ENCODE measurements around the gene SPINK4. TPM values are rescaled to one million over a fixed set of nuclear protein-coding genes. Genes with fewer than 3 reads are reported as not detected.
A peak's percentile ranks its signal among the peaks of the same experiment; 100 is the strongest.

SPINK4 gene
- total and polyA plus RNA-seq, 10 donors: 0.67 TPM; not detected in 9

DNA sequence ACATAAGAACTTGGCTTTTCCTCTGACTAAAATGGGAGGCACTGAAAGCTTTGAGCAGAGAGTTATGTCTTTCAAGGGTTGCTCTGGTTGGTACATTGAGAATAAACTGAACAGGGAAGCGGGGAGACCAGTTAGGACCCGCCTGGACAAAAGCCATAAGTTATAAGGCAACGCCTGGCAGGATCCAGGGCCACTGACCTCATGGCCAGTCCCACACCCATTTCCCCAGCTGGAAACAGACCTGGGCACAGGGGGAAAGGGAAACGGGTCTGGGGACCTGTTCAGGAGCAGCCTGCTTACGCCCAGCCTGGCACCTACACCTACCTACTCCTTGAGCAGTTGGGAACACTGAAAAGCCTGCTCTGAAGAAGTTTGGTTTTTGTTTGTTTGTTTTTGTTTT is 1.3 kb downstream of the SPINK4 start:
- 68 to 87% (median 73%) methylated on average over 5 of the region's 5 CpGs for WGBS, 5 donors
- intact Hi-C loops (cut with DNase I; ENCODE audit: low total_unique reads): no loop called here
- H3K4me3 ChIP-seq: no peak overlapping the region
- H3K9me3 ChIP-seq: no peaks in the 10 kb centered on the region
- H3K27ac ChIP-seq: peak overlapping the region in 1 of 8 donors; percentile 15
- TF ChIP-seq, protein P1, sequence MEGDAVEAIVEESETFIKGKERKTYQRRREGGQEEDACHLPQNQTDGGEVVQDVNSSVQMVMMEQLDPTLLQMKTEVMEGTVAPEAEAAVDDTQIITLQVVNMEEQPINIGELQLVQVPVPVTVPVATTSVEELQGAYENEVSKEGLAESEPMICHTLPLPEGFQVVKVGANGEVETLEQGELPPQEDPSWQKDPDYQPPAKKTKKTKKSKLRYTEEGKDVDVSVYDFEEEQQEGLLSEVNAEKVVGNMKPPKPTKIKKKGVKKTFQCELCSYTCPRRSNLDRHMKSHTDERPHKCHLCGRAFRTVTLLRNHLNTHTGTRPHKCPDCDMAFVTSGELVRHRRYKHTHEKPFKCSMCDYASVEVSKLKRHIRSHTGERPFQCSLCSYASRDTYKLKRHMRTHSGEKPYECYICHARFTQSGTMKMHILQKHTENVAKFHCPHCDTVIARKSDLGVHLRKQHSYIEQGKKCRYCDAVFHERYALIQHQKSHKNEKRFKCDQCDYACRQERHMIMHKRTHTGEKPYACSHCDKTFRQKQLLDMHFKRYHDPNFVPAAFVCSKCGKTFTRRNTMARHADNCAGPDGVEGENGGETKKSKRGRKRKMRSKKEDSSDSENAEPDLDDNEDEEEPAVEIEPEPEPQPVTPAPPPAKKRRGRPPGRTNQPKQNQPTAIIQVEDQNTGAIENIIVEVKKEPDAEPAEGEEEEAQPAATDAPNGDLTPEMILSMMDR (IDR thresholded peaks at IDR 0.05 in 8 of 11, conservative IDR thresholded peaks at IDR 0.05 in 3 of 11): no peak
- TF ChIP-seq POLR2A (IDR thresholded peaks at IDR 0.05): no peak
- TF ChIP-seq POLR2AphosphoS5 (IDR thresholded peaks at IDR 0.05): no peak
- H3K36me3 ChIP-seq: no peaks in the 10 kb centered on the region
- no peaks in the 10 kb centered on the region for H3K27me3 ChIP-seq (replicated peaks in 1 of 7)
- H3K4me1 ChIP-seq: peaks cover 0 to 17% (median 7%) of the 10 kb centered on the region in 6 donors
- peak; percentile 62 for DNase-seq

- no peak overlapping the region for H3K4me3 ChIP-seq
- TF ChIP-seq POLR2AphosphoS5 (IDR thresholded peaks at IDR 0.05): no peak
- TF ChIP-seq, protein P1 (IDR thresholded peaks at IDR 0.05 in 8 of 11, conservative IDR thresholded peaks at IDR 0.05 in 3 of 11): no peak
- no peak for TF ChIP-seq POLR2A (IDR thresholded peaks at IDR 0.05)
- 88 to 95% (median 89%) methylated on average over 6 of the region's 6 CpGs for WGBS, 5 donors
- peaks cover 0 to 17% (median 7%) of the 10 kb centered on the region in 6 donors for H3K4me1 ChIP-seq
- intact Hi-C loops (cut with DNase I; ENCODE audit: low total_unique reads): no loop called here
- no peak overlapping the region for H3K27ac ChIP-seq
- DNase-seq: no peak
- no peaks in the 10 kb centered on the region for H3K9me3 ChIP-seq
- H3K27me3 ChIP-seq (replicated peaks in 1 of 7): no peaks in the 10 kb centered on the region
- peaks cover 0 to 3% (median 0%) of the 10 kb centered on the region in 6 donors for H3K36me3 ChIP-seq
Observed at GRCh38 chr9:33242609-33243134, 2.7 kb downstream of the SPINK4 start.

DNA sequence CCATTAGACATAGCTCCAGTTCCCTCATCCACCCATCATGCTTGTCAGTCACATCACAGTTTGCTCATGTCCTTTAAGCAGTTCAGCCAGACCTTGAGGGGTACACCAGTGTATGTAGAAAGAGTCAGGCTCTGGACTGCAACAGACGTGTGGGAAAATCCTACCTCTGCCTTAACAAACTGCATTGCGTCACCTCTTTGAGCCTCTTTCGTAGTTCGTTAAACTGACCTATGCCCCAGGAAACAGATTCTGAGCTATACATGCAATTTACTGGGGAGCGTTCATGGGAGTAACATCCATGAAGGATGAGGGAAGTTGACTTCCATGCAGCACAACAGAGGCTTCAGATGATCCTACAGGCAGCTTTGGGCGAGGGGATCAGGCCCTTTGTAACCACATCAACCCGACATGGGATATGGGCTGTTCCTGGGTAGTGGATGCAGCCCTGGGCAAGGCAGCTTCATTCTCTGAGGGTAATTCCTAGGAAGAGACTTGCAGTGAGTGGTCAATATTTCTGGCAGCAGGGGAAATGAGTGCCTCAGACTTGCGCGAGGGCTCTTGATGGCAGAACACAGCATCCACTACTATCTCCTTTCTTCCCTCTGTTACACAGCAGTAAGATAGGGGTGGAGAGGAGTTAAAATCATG is 4.3 kb downstream of the SPINK4 start:
- intact Hi-C loops (cut with DNase I; ENCODE audit: low total_unique reads): no loop called here
- WGBS, 5 donors: 72 to 91% (median 82%) methylated on average over 9 of the region's 9 CpGs
- DNase-seq: peak; percentile 34

GRCh38 chr9:33245341-33245740 is 5.4 kb downstream of the SPINK4 start:
- H3K27ac ChIP-seq: no peak overlapping the region
- peaks cover 0 to 27% (median 0%) of the 10 kb centered on the region in 6 donors for H3K36me3 ChIP-seq
- no peaks in the 10 kb centered on the region for H3K9me3 ChIP-seq
- DNase-seq: peak; percentile 34
- no peak for TF ChIP-seq POLR2A (IDR thresholded peaks at IDR 0.05)
- TF ChIP-seq, protein P1 (IDR thresholded peaks at IDR 0.05 in 8 of 11, conservative IDR thresholded peaks at IDR 0.05 in 3 of 11): no peak
- TF ChIP-seq POLR2AphosphoS5 (IDR thresholded peaks at IDR 0.05): no peak
- H3K27me3 ChIP-seq (replicated peaks in 1 of 7): no peaks in the 10 kb centered on the region
- peaks cover 0 to 16% (median 6%) of the 10 kb centered on the region in 6 donors for H3K4me1 ChIP-seq
- intact Hi-C loops (cut with DNase I; ENCODE audit: low total_unique reads): no loop called here
- 79 to 100% (median 96%) methylated on average over 2 of the region's 2 CpGs for WGBS, 5 donors
- no peak overlapping the region for H3K4me3 ChIP-seq

More for the DNA sequence above, 4.3 kb downstream of the SPINK4 start:
- no peak overlapping the region for H3K27ac ChIP-seq
- H3K27me3 ChIP-seq (replicated peaks in 1 of 7): no peaks in the 10 kb centered on the region
- peaks cover 0 to 17% (median 0%) of the 10 kb centered on the region in 6 donors for H3K36me3 ChIP-seq
- no peaks in the 10 kb centered on the region for H3K9me3 ChIP-seq
- H3K4me3 ChIP-seq: no peak overlapping the region
- peaks cover 0 to 18% (median 10%) of the 10 kb centered on the region in 6 donors for H3K4me1 ChIP-seq
- TF ChIP-seq, protein P1 (IDR thresholded peaks at IDR 0.05 in 8 of 11, conservative IDR thresholded peaks at IDR 0.05 in 3 of 11): no peak
- TF ChIP-seq POLR2A (IDR thresholded peaks at IDR 0.05) (no peak), POLR2AphosphoS5 (IDR thresholded peaks at IDR 0.05) (no peak)
